SK-N-SH (cell line): Measurements from ENCODE around the gene SLC5A9. TPM values are rescaled to one million over a fixed set of nuclear protein-coding genes. Genes with fewer than 3 reads are reported as not detected.

Experiments
- CTCF ChIA-PET: fragments of 300-600, 350-600 bp; formaldehyde crosslinking; extraction: SDS; loops from one replicate; lab custom pipeline; 2021; lab: Yijun Ruan, JAX
- POLR2A ChIA-PET: fragments of 350-600 bp; sonication (Branson Sonifier 250); formaldehyde crosslinking; extraction: SDS; loops from one replicate; lab custom pipeline; 2020; ENCODE audit warnings: antibody characterized with exemption, inconsistent platforms; lab: Yijun Ruan, JAX
- DNase-seq: peaks from one replicate; pipeline ENCODE4 v3.0.0; 2012
- H2AFZ ChIP-seq: fragments of 200-600 bp; sonication (generic); 2 replicates; pipeline ENCODE4 v1.8.1; 2016; ENCODE audit warnings: antibody characterized with exemption, mild to moderate bottlenecking, low read depth
- H3F3A ChIP-seq: fragments of 200-600 bp; sonication (generic); replicated peaks from 2 replicates; pipeline ENCODE3; 2016; ENCODE audit warnings: antibody characterized with exemption, mild to moderate bottlenecking; ENCODE audit not compliant: insufficient read depth
- H3K27ac ChIP-seq, 2 experiments: fragments of 200-500 bp in 1 of 2; fragments of 200-600 bp in 1 of 2; sonication (Bioruptor generic) in 1 of 2; sonication (generic), shearing (Covaris generic) in 1 of 2; 2 replicates each; pipeline versions ENCODE4 v1.5.1 to v1.6.1; 2014 to 2016; ENCODE audit warnings: low read depth in 2 of 2, inconsistent platforms in 1 of 2, low read length in 1 of 2, mild to moderate bottlenecking in 1 of 2, mixed read lengths in 1 of 2
- H3K27me3 ChIP-seq: fragments of 200-600 bp; sonication (generic), shearing (Covaris generic); 2 replicates; pipeline ENCODE4 v1.6.1; 2016; ENCODE audit warnings: mixed run types; ENCODE audit not compliant: insufficient read depth
- H3K36me3 ChIP-seq, 2 experiments: fragments of 200-500 bp in 1 of 2; fragments of 200-600 bp in 1 of 2; sonication (Bioruptor generic) in 1 of 2; sonication (generic) in 1 of 2; replicated peaks in 1 of 2; 2 replicates each; pipeline versions ENCODE3 to v1.5.1; 2014 to 2016; ENCODE audit warnings: low read length in 1 of 2, mild to moderate bottlenecking in 1 of 2; ENCODE audit not compliant: insufficient read depth in 2 of 2, control insufficient read depth in 1 of 2
- H3K4me1 ChIP-seq, 2 experiments: fragments of 200-500 bp in 1 of 2; fragments of 200-600 bp in 1 of 2; sonication (Bioruptor generic) in 1 of 2; sonication (generic), shearing (Covaris generic) in 1 of 2; 2 replicates each; pipeline versions ENCODE4 v1.5.1 to v1.6.1; 2014 to 2016; ENCODE audit warnings: low read depth in 1 of 2, low read length in 1 of 2, mixed run types in 1 of 2; ENCODE audit not compliant: insufficient read depth in 2 of 2, control insufficient read depth in 1 of 2
- H3K4me2 ChIP-seq: fragments of 200-600 bp; sonication (generic), shearing (Covaris generic); 2 replicates; pipeline ENCODE4 v1.6.1; 2017; ENCODE audit warnings: mixed run types
- H3K4me3 ChIP-seq, 2 experiments: fragments of 200-500 bp in 1 of 2; fragments of 200-600 bp in 1 of 2; sonication (Bioruptor generic) in 1 of 2; sonication (generic), shearing (Covaris generic) in 1 of 2; 2 replicates each; pipeline versions ENCODE4 v1.5.1 to v1.8.1; 2014 to 2016; ENCODE audit warnings: low read depth in 2 of 2, inconsistent platforms in 1 of 2, low read length in 1 of 2, mild to moderate bottlenecking in 1 of 2, mixed read lengths in 1 of 2, moderate library complexity in 1 of 2
- H3K79me2 ChIP-seq: fragments of 200-600 bp; sonication (generic); 2 replicates; pipeline ENCODE4 v1.8.1; 2017; ENCODE audit warnings: mild to moderate bottlenecking; ENCODE audit not compliant: insufficient read depth
- H3K9ac ChIP-seq: fragments of 200-600 bp; sonication (generic); 2 replicates; pipeline ENCODE4 v1.6.1; 2017; ENCODE audit warnings: mixed run types
- H3K9me2 ChIP-seq: fragments of 200-600 bp; sonication (generic); 2 replicates; pipeline ENCODE4 v1.6.1; 2017; ENCODE audit warnings: mixed run types
- H3K9me3 ChIP-seq: fragments of 200-600 bp; sonication (generic); 2 replicates; pipeline ENCODE4 v1.6.1; 2017; ENCODE audit warnings: mixed run types, mild to moderate bottlenecking, moderate library complexity
- H4K20me1 ChIP-seq: fragments of 200-600 bp; sonication (generic); 2 replicates; pipeline ENCODE4 v1.6.1; 2017; ENCODE audit warnings: mild to moderate bottlenecking, mixed run types; ENCODE audit not compliant: insufficient read depth
- CHD2 ChIP-seq: fragments of 150-350 bp; IDR thresholded peaks from 2 replicates; pipeline ENCODE4 v1.6.1; 2018; ENCODE audit warnings: low read length; ENCODE audit not compliant: partially characterized antibody
- CTCF ChIP-seq: fragments of 200-600 bp; sonication (generic); IDR thresholded peaks from 2 replicates; pipeline ENCODE4 v1.6.1; 2017; ENCODE audit warnings: antibody characterized with exemption, mild to moderate bottlenecking, moderate library complexity
- EP300 ChIP-seq, 2 experiments: IDR thresholded peaks; 2 replicates each; pipeline versions ENCODE4 v1.4.0 to v1.6.1; 2012; ENCODE audit warnings: borderline replicate concordance in 1 of 2, low read depth in 1 of 2, low read length in 1 of 2
- EZH2phosphoT487 ChIP-seq: fragments of 200-600 bp; sonication (generic); IDR thresholded peaks from 2 replicates; pipeline ENCODE4 v1.6.1; 2017; ENCODE audit warnings: low read depth, mixed run types, mild to moderate bottlenecking, antibody characterized with exemption, moderate library complexity, borderline replicate concordance
- FOSL2 ChIP-seq: IDR thresholded peaks from 2 replicates; pipeline ENCODE4 v1.4.0; 2012; ENCODE audit warnings: low read depth, mild to moderate bottlenecking, moderate library complexity, borderline replicate concordance
- FOXM1 ChIP-seq: IDR thresholded peaks from 2 replicates; pipeline ENCODE4 v1.4.0; 2012; ENCODE audit warnings: low read depth, mild to moderate bottlenecking
- GABPA ChIP-seq: IDR thresholded peaks from 2 replicates; pipeline ENCODE4 v1.4.0; 2012; ENCODE audit warnings: low read depth, mild to moderate bottlenecking
- JUND ChIP-seq: IDR thresholded peaks from 2 replicates; pipeline ENCODE4 v1.4.0; 2012
- MXI1 ChIP-seq: IDR thresholded peaks from 2 replicates; pipeline ENCODE4 v1.6.1; 2012; ENCODE audit warnings: mild to moderate bottlenecking, low read depth, low read length, improper control_type of control experiment
- NFIC ChIP-seq: IDR thresholded peaks from 2 replicates; pipeline ENCODE4 v1.4.0; 2012; ENCODE audit warnings: borderline replicate concordance
- NRF1 ChIP-seq: IDR thresholded peaks from 2 replicates; pipeline ENCODE4 v1.6.1; 2012; ENCODE audit warnings: low read depth, mild to moderate bottlenecking, low read length
- PBX3 ChIP-seq: IDR thresholded peaks from 2 replicates; pipeline ENCODE4; 2012
- POLR2AphosphoS5 ChIP-seq: IDR thresholded peaks from 2 replicates; pipeline ENCODE4 v1.6.1; 2012; ENCODE audit warnings: low read depth, low read length
- RAD21 ChIP-seq: IDR thresholded peaks from 2 replicates; pipeline ENCODE4 v1.6.1; 2012; ENCODE audit warnings: mild to moderate bottlenecking, low read length
- RCOR1 ChIP-seq: fragments of 150-350 bp; IDR thresholded peaks from 2 replicates; pipeline ENCODE4 v1.6.1; 2017; ENCODE audit warnings: antibody characterized with exemption, low read length
- RXRA ChIP-seq: IDR thresholded peaks from 2 replicates; pipeline ENCODE4 v1.4.0; 2012; ENCODE audit warnings: low read depth, mild to moderate bottlenecking, borderline replicate concordance
- SMC3 ChIP-seq: IDR thresholded peaks from 2 replicates; pipeline ENCODE4 v1.6.1; 2012; ENCODE audit warnings: low read depth, low read length, improper control_type of control experiment
- TAF1 ChIP-seq: IDR thresholded peaks from 2 replicates; pipeline ENCODE4 v1.6.1; 2012; ENCODE audit warnings: low read depth, mild to moderate bottlenecking, low read length, moderate library complexity, borderline replicate concordance
- USF1 ChIP-seq: IDR thresholded peaks from 2 replicates; pipeline ENCODE4 v1.4.0; 2012; ENCODE audit warnings: low read depth, borderline replicate concordance
- USF2 ChIP-seq: fragments of 150-350 bp; IDR thresholded peaks from 2 replicates; pipeline ENCODE4 v1.6.1; 2017; ENCODE audit warnings: antibody characterized with exemption, low read length, low read depth, borderline replicate concordance
- YY1 ChIP-seq: IDR thresholded peaks from 2 replicates; pipeline ENCODE4 v1.4.0; 2012; ENCODE audit warnings: low read depth, mild to moderate bottlenecking
- WGBS: methylation state at CpG from one replicate; pipeline ENCODE4 v1.1.6; 2017; ENCODE audit warnings: low lambda C conversion rate; 5-methylcytosine and 5-hydroxymethylcytosine counted together
- polyA plus RNA-seq, 3 experiments: library from polyadenylated mRNA; depleted of rRNA; stranded (reverse); fragments of >200 nt; gene quantifications; 2 replicates each; pipeline ENCODE4 v1.2.3, GENCODE V29; 2012

Gene SLC5A9
- polyA plus RNA-seq, 1 of the 3 experiments (the other 2 are of a cell fraction): not detected

- H3K4me1 ChIP-seq: no peaks in the 10 kb centered on the region
- no peaks in the 10 kb centered on the region for H3F3A ChIP-seq
- no peak overlapping the region for H3K4me3 ChIP-seq
- POLR2A ChIA-PET: no interaction called here
- TF ChIP-seq USF1 (no peak), TAF1 (no peak), PBX3 (no peak), EP300 (IDR thresholded peaks at IDR 0.05; ENCODE audit: borderline replicate concordance in 1 of 2, low read depth in 1 of 2, low read length in 1 of 2) (no peak), FOSL2 (no peak), EZH2phosphoT487 (no peak), YY1 (no peak), SMC3 (no peak), POLR2AphosphoS5 (no peak), RAD21 (no peak), JUND (no peak), RXRA (no peak)
- TF ChIP-seq, all 33 proteins: peak for 0
- H3K27ac ChIP-seq: no peak overlapping the region
- no peaks in the 10 kb centered on the region for H3K27me3 ChIP-seq
- no peaks in the 10 kb centered on the region for H3K36me3 ChIP-seq
- CTCF ChIA-PET: interaction anchor here (1.4 kb wide), 1 partner anchor 153 kb away, joined by 3 read pairs; no protein-coding TSS in a partner anchor
- no peak overlapping the region for H3K9ac ChIP-seq
- no peak for DNase-seq
- H2AFZ ChIP-seq: no peak overlapping the region
- no peaks in the 10 kb centered on the region for H3K9me3 ChIP-seq
- H3K4me2 ChIP-seq: no peak overlapping the region
- H3K79me2 ChIP-seq: no peaks in the 10 kb centered on the region
- no peaks in the 10 kb centered on the region for H4K20me1 ChIP-seq
- H3K9me2 ChIP-seq: no peaks in the 10 kb centered on the region
Measured at GRCh38 chr1:48261881-48262400, 39.4 kb downstream of the SLC5A9 start.

- Histone ChIP-seq H3K4me3 (no peak overlapping the region), H3K27ac (no peak overlapping the region), H3F3A (no peaks in the 10 kb centered on the region), H3K79me2 (no peaks in the 10 kb centered on the region), H4K20me1 (no peaks in the 10 kb centered on the region), H3K4me1 (no peaks in the 10 kb centered on the region), H3K27me3 (no peaks in the 10 kb centered on the region), H3K9me2 (no peaks in the 10 kb centered on the region), H2AFZ (no peak overlapping the region), H3K4me2 (no peak overlapping the region), H3K36me3 (no peaks in the 10 kb centered on the region), H3K9me3 (no peaks in the 10 kb centered on the region), H3K9ac (no peak overlapping the region)
- 26% methylated on average over 1 of the region's 1 CpG for WGBS
- CTCF ChIA-PET: interaction anchor here (1.4 kb wide), 1 partner anchor 154 kb away, joined by 3 read pairs; no protein-coding TSS in a partner anchor
- no peak for DNase-seq
- POLR2A ChIA-PET: no interaction called here
- TF ChIP-seq NFIC (no peak), NRF1 (no peak), POLR2AphosphoS5 (no peak), FOXM1 (no peak), RCOR1 (no peak), USF1 (no peak), CTCF (no peak), GABPA (no peak), MXI1 (no peak), USF2 (no peak), CHD2 (no peak), TAF1 (no peak)
Measured at GRCh38 chr1:48263041-48263440, 40.5 kb downstream of the SLC5A9 start.
